ENCODE measurements around the gene SOD3.

Gene SOD3, protein sequence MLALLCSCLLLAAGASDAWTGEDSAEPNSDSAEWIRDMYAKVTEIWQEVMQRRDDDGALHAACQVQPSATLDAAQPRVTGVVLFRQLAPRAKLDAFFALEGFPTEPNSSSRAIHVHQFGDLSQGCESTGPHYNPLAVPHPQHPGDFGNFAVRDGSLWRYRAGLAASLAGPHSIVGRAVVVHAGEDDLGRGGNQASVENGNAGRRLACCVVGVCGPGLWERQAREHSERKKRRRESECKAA

DNA sequence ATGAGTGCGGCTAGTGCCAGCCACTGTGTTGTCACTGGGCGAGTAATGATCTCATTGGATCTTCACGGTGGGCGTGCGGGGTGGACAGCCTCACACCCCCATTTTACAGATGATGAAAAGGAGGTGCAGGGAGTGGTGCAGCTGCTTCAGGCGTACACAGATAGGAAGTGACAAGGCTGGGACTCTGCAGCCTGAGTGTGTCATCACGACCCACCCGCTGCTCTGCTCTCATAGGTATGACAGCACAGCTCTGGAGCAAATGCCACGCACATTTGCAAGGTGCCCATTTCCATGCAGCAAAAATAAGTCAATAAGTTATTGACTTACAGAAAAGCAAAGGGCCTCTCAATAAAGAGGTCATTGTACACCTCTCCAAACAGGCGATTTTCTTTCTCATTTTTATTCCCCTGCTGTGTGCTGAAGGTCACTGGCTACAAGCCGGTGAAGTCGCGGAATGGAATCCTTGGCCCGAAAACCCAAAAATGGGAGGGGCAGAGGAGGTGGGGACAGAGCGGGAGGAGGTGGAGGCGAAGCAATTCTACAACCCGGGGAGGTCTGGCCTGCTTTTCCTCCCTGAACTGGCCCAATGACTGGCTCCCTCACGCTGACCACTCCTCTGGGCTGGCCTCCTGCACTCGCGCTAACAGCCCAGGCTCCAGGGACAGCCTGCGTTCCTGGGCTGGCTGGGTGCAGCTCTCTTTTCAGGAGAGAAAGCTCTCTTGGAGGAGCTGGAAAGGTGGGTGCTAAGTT lies at the start of gene SOD3:
Gene SOD3, plus strand, starts transcription at position 658 of the 750 bp plus-strand sequence. CDS start 3,949 bp downstream, outside the sequence.
- DNase-seq = no peak

DNA sequence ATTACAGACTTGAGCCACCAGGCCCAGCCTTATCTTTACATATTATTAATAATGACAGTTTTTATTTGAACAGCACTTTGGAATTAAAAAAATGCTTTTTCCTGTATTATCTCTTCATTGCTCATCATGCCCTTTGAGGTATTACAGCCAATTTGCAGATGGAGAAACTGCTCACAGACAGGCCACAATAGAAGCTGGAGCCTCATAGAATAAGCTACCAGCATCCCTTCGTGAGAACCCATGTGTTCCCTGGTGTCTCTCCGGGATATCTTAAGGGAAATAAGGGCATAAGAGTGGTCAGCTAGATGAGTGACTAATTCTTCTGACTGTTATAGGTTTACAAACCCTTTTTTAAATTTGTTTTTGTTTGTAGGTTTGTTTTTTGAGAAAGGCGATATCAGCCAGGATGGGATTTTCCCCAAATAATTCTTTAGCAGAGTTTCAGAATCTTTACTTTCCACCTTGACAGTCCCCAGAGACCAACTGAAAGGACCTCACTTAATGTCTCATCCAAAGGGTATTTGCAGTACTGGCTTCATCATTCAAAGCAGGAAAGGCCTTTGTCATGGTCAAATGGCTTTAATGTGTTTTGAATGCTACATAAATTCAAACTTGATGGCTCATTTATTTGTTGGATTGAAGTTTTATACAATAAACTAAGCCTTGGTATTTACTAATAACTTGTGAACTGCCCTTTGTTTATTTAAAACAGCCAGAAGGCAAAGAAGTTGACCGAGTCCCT lies 48.0 kb upstream of the SOD3 start:
- no peak for DNase-seq

DNA sequence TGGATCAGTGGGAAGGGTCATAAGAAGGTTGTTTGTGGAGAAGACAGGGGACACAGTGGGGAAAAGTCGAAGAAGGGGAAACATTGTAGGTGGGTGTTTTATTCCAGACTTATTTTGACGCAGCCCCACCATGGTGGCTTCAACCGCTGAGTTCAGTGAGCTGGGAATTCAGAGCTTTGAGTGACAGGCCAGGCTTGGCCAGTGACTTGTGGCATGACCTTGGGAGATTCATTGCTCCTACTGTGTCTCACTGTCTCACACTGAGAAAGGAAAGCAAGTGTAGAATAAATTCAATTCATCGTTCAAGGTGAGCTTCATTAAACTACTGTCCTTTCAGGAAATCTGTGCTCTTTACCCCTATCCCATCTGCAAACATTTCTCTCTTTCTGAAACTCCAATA lies 47.4 kb upstream of the SOD3 start:
- DNase-seq = no peak

- no peak for DNase-seq
Observed at GRCh38 chr4:24748758-24749350, 46.5 kb upstream of the SOD3 start.

GRCh38 chr4:24750106-24750505 lies 45.3 kb upstream of the SOD3 start:
- no peak for DNase-seq

DNA sequence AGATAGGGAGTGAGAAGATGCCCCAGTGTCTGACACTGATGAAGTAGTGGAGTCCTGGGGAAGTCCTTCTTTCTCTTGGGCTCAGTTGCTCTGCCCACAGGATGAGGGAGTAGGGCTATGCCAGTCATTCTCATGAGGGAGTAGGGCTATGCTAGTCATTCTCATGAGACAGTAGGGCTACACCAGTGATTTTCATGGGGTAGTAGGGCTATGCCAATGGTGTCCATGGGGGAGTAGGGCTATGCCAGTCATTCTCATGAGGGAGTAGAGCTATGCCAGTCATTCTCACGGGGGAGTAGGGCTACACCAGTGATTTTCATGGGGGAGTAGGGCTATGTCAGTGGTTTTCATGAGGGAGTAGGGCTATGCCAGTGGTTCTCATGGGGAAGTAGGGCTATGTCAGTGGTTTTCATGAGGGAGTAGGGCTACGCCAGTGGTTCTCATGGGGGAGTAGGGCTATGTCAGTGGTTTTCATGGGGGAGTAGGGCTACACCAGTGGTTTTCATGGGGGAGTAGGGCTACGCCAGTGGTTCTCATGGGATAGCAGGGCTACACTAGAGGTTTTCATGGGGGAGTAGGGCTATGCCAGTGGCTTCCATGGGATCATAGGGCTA lies 43.3 kb upstream of the SOD3 start:
- peak; percentile 40 for DNase-seq

- no peak for DNase-seq
Observed at GRCh38 chr4:24753519-24753918, 41.9 kb upstream of the SOD3 start.

GRCh38 chr4:24754571-24754970 lies 40.8 kb upstream of the SOD3 start:
- DNase-seq = no peak

DNA sequence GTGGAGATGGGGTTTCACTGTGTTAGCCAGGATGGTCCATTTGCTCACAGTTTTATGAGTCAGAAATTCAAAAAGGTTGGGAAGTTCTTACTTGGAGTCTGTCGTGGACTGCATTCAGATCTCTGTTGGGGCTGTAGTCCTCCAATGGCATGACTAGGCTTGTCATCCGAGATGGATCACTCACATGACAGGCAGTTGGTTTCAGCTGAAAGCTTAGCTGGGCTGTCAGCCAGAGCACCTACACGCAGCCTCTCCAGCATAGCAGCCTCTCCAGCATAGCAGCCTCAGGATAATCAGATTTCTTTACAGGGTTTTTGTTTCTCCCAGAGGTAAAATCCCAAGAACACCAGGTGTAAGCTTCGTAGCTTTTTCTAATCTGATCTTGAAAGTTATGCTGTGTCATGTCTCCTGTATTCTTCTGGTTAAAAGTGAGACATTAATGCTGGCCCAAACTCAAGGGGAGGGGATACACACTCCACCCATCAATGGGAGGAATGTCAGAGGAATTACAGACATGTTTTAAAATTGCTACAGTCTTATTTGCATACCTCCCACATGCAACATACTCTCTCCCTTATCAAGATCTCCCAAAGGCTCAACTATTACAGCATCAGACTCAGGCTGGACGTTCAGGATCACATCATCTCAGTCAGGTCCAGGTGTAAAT lies 31.6 kb upstream of the SOD3 start:
- no peak for DNase-seq

DNA sequence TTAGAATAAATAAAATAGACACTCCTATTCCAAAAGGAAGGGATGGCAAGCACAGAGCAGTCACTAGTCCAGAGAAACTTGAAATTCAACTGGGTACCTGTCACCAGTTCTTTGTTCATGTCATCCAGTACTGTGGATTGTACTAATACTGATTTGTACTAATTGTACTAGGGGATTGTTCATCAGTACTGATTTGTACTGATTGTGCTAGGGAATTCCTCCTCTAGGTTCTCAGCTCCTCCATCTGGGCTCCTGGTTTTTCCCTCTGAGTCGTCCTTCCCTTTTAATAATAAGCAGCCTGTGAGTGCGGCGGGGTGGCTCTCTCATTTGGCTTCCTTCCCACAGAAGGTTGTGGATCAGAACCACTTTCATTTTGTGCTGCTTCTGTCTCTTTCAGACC lies 31.0 kb upstream of the SOD3 start:
- no peak for DNase-seq

DNA sequence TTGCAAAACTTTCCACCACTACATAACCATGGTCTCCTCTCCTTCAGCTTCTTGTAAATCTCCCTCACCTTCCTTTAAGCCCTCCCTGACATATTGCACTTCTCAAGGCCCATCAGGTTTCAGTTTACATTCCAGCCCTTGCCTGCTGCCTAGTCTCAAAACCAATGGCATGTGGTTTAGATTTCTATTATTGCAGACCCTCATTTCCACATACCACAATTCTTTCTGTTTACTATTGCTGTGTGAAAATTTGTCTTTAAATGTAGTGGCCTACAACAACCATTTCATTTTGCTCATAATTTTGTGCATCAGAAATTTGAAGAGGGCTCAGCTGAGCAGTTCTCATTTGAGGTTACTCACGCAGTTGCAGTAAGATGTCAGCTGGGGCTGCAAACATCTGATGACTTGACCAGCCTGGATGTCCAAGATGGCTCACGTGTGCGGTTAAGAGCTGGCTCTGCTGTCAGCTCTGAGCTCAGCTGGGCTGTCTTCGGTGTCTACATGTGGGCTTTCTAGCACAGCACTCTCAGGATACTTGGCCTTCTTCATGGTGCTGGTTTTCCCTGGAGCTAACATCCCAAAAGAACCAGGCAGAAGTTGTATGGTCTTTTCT lies 29.9 kb upstream of the SOD3 start:
- no peak for DNase-seq

GRCh38 chr4:24768006-24768405 lies 27.4 kb upstream of the SOD3 start:
- DNase-seq = no peak

DNA sequence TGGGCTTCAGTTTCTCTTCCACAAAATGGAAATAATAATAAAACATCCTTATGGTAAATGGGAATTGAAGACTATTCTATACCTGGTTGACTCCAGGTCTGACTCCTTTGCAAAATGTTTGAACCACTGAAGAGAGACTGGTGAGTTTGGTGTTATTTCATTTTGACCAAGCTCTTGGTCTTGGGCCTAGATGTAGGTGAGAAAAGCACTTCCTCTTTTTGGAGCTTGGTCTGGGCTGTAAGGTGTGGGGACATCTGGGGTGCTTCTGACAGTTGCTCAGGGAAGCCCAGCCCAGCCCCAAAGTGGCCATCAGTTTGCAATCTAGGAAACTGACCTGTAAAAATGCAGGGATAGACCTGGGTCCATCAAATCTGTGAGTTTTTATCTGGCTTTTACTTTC lies 26.8 kb upstream of the SOD3 start:
- DNase-seq = no peak

- DNase-seq = no peak
Observed at GRCh38 chr4:24769571-24769970, 25.8 kb upstream of the SOD3 start.

GRCh38 chr4:24770032-24770584 lies 25.3 kb upstream of the SOD3 start:
- peak; percentile 34 for DNase-seq

GRCh38 chr4:24770667-24771066 lies 24.7 kb upstream of the SOD3 start:
- no peak for DNase-seq

- DNase-seq = no peak
Observed at GRCh38 chr4:24771241-24771640, 24.1 kb upstream of the SOD3 start.

DNA sequence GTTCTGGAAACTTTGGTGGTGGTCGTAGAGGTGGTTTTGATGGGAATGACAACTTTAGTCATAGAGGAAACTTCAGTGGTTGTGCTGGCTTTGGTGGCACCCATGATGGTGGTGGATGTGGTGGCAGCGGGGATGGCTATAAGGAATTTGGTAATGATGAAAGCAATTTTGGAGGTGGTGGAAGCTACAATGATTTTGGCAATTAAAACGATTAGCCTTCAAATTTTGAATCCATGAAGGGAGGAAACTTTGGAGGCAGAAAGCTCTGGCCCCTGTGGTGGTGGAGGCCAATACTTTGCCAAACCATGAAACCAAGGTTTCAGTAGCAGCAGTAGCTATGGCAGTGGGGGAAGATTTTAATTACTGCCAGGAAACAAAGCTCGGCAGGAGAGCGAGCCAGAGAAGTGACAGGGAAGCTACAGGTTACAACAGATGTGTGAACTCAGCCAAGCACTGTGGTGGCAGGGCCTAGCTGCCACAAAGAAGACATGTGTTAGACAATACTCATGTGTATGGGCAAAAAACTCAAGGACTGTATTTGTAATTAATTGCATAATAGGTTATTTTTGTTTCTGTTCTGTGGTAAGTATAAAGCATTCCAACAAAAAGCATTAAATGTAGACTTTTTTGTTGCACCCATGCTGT lies 23.2 kb upstream of the SOD3 start:
- DNase-seq = no peak

DNA sequence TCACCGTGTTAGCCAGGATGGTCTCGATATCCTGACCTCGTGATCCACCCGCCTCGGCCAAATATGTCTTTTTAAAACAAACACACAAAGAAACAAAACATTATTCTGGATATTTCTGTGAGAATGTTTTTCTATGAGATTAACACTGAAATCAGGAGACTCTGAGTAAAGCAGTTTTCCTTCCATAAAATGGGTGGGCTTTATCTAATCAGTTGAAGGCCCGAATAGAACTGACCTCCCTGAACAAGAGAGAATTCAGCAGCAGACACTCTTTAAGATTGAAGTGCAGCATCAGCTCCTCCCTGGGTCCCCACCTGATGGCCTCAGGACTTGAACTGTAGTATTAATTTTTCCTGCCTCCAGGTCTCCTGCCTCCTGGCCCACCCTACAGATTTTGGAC lies 22.4 kb upstream of the SOD3 start:
- no peak for DNase-seq

DNA sequence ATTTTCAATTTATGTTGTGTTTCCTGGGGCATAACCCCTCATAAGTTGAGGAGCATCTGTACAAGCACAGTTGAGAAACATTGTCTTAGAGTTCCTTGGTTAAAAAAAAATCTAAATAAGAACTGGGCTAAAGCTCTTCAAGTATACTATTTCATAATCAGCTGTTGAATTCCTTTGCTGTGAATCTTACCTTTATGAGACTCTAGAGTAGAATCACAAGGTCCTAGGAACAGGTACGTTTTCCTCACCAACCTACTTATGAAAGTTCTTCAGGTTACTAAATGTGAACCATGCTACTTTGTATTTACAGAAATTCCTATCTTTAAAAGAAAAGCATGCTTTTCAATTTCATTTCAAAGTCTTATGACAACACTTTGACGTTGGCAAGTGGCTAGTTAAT lies 20.9 kb upstream of the SOD3 start:
- no peak for DNase-seq

GRCh38 chr4:24775032-24775605 lies 20.3 kb upstream of the SOD3 start:
- DNase-seq = no peak
